ENCODE results near the gene NCK2. TPM values are rescaled to one million over a fixed set of nuclear protein-coding genes. Genes with fewer than 3 reads are reported as not detected.

Gene NCK2
- polyA plus RNA-seq, 1 of the 3 experiments (the other 2 are of a cell fraction): 42.8 TPM

DNA sequence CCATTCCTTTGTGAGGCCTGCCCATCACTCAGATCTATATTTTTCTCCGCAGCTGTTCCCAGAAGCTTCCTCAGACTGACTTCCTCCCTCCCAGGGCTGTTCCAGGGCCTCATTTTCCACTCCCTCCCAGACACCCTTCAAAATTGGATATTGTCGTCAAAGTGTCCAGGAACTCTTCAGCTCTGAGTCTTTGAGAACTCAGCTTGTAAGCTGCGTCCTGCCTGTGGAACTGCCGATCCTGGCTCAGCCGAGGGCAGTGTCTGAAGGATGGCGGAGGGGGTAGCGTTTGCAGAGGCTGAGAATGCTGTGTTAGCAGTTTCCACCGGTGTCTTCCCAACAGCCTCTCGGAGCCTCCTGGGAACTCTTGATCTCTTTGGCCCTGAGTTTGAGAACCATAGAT is 27.1 kb downstream of the NCK2 start (continued):
- TF ChIP-seq, protein P1, sequence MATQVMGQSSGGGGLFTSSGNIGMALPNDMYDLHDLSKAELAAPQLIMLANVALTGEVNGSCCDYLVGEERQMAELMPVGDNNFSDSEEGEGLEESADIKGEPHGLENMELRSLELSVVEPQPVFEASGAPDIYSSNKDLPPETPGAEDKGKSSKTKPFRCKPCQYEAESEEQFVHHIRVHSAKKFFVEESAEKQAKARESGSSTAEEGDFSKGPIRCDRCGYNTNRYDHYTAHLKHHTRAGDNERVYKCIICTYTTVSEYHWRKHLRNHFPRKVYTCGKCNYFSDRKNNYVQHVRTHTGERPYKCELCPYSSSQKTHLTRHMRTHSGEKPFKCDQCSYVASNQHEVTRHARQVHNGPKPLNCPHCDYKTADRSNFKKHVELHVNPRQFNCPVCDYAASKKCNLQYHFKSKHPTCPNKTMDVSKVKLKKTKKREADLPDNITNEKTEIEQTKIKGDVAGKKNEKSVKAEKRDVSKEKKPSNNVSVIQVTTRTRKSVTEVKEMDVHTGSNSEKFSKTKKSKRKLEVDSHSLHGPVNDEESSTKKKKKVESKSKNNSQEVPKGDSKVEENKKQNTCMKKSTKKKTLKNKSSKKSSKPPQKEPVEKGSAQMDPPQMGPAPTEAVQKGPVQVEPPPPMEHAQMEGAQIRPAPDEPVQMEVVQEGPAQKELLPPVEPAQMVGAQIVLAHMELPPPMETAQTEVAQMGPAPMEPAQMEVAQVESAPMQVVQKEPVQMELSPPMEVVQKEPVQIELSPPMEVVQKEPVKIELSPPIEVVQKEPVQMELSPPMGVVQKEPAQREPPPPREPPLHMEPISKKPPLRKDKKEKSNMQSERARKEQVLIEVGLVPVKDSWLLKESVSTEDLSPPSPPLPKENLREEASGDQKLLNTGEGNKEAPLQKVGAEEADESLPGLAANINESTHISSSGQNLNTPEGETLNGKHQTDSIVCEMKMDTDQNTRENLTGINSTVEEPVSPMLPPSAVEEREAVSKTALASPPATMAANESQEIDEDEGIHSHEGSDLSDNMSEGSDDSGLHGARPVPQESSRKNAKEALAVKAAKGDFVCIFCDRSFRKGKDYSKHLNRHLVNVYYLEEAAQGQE (IDR thresholded peaks at IDR 0.05; ENCODE audit: low read depth, low read length): no peak
- TF ChIP-seq NRF1 (IDR thresholded peaks at IDR 0.05; ENCODE audit: low read depth, low read length) (no peak), TCF12 (IDR thresholded peaks at IDR 0.05) (no peak)

GRCh38 chr2:105772362-105772761 is 27.6 kb downstream of the NCK2 start:
- Histone ChIP-seq H3K79me2 (ENCODE audit: insufficient read depth) (peaks cover 70% of the 10 kb centered on the region), H3K9me3 (no peaks in the 10 kb centered on the region), H3K27ac (ENCODE audit: low read depth in 2 of 2, low read length in 1 of 2) (no peak overlapping the region; a peak in 1 of 4 replicates), H3K36me3 (replicated peaks in 1 of 2; ENCODE audit: control insufficient read depth in 1 of 2, insufficient read depth in 2 of 2, low read length in 1 of 2) (peaks cover under 1 to 4% of the 10 kb centered on the region in 2 experiments), H3K9ac (no peak overlapping the region), H3K4me2 (no peak overlapping the region), H3K4me1 (ENCODE audit: control insufficient read depth in 1 of 2, insufficient read depth in 2 of 2, low read depth in 1 of 2, low read length in 1 of 2) (peaks cover 0 to 15% of the 10 kb centered on the region in 2 experiments; a peak in 1 of 4 replicates), H4K20me1 (ENCODE audit: insufficient read depth) (peaks cover 50% of the 10 kb centered on the region), H3F3A (replicated peaks; ENCODE audit: insufficient read depth) (no peaks in the 10 kb centered on the region), H3K4me3 (ENCODE audit: low read depth in 2 of 2, low read length in 1 of 2) (no peak overlapping the region), H3K9me2 (no peaks in the 10 kb centered on the region), H2AFZ (ENCODE audit: low read depth) (no peak overlapping the region), H3K27me3 (ENCODE audit: insufficient read depth) (no peaks in the 10 kb centered on the region)
- POLR2A ChIA-PET: no interaction called here
- TF ChIP-seq IRF3 (IDR thresholded peaks at IDR 0.05; ENCODE audit: low read depth, low read length) (no peak), SIN3A (IDR thresholded peaks at IDR 0.05; ENCODE audit: borderline replicate concordance, low read depth, low read length) (no peak), USF1 (IDR thresholded peaks at IDR 0.05; ENCODE audit: borderline replicate concordance, low read depth) (no peak)
- TF ChIP-seq, protein P2, sequence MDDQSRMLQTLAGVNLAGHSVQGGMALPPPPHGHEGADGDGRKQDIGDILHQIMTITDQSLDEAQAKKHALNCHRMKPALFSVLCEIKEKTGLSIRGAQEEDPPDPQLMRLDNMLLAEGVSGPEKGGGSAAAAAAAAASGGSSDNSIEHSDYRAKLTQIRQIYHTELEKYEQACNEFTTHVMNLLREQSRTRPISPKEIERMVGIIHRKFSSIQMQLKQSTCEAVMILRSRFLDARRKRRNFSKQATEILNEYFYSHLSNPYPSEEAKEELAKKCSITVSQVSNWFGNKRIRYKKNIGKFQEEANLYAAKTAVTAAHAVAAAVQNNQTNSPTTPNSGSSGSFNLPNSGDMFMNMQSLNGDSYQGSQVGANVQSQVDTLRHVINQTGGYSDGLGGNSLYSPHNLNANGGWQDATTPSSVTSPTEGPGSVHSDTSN (IDR thresholded peaks at IDR 0.05): no peak
- 96% methylated on average over 5 of the region's 5 CpGs for WGBS (ENCODE audit: low lambda C conversion rate)
- DNase-seq: no peak
- CTCF ChIA-PET: interaction anchor here (1.1 kb wide), 1 partner anchor 196 kb away, joined by 3 read pairs; no protein-coding TSS in a partner anchor

DNA sequence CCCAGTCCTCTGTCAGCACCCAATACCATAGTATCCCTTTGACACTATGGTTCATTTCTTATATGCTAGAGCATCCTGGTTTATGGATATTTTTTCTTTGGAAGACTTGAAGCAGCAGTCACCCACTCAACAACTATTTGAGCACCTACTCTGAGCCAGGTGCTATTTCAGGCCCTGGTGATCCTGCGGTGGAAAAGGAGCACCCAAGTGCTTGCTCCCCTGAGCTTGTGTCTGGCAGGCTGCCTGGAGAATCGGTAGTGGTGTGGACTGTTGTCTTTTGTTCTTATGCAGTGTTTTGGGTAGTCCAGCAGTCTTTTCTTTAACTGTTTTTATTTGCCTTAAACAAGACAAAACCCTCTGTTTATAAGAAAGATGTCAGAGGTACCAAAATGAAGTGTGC is 28.9 kb downstream of the NCK2 start:
- Histone ChIP-seq H3K9me3 (no peaks in the 10 kb centered on the region), H2AFZ (ENCODE audit: low read depth) (no peak overlapping the region), H3K9me2 (no peaks in the 10 kb centered on the region), H3K4me1 (ENCODE audit: control insufficient read depth in 1 of 2, insufficient read depth in 2 of 2, low read depth in 1 of 2, low read length in 1 of 2) (peaks cover 0 to 27% of the 10 kb centered on the region in 2 experiments; a peak in 1 of 4 replicates), H3K79me2 (ENCODE audit: insufficient read depth) (peaks cover 71% of the 10 kb centered on the region), H3K4me3 (ENCODE audit: low read depth in 2 of 2, low read length in 1 of 2) (no peak overlapping the region), H3F3A (replicated peaks; ENCODE audit: insufficient read depth) (no peaks in the 10 kb centered on the region), H3K9ac (no peak overlapping the region), H3K4me2 (no peak overlapping the region), H3K36me3 (replicated peaks in 1 of 2; ENCODE audit: control insufficient read depth in 1 of 2, insufficient read depth in 2 of 2, low read length in 1 of 2) (no peaks in the 10 kb centered on the region), H3K27ac (ENCODE audit: low read depth in 2 of 2, low read length in 1 of 2) (no peak overlapping the region), H4K20me1 (ENCODE audit: insufficient read depth) (peaks cover 57% of the 10 kb centered on the region), H3K27me3 (ENCODE audit: insufficient read depth) (no peaks in the 10 kb centered on the region)
- ChIA-PET CTCF (interaction anchor here (1.0 kb wide), 1 partner anchor 315 kb away, joined by 3 read pairs; no protein-coding TSS in a partner anchor), POLR2A (no interaction called here)
- no peak for DNase-seq
- 100% methylated on average over 2 of the region's 2 CpGs for WGBS (ENCODE audit: low lambda C conversion rate)
- TF ChIP-seq TCF12 (IDR thresholded peaks at IDR 0.05) (no peak), USF2 (IDR thresholded peaks at IDR 0.05; ENCODE audit: borderline replicate concordance, low read depth, low read length) (no peak), RXRA (IDR thresholded peaks at IDR 0.05; ENCODE audit: borderline replicate concordance, low read depth) (no peak), ZBTB33 (IDR thresholded peaks at IDR 0.05; ENCODE audit: borderline replicate concordance, low read depth) (no peak), SIN3A (IDR thresholded peaks at IDR 0.05; ENCODE audit: borderline replicate concordance, low read depth, low read length) (no peak), TEAD4 (IDR thresholded peaks at IDR 0.05; ENCODE audit: borderline replicate concordance, insufficient read depth) (no peak), EZH2phosphoT487 (IDR thresholded peaks at IDR 0.05; ENCODE audit: borderline replicate concordance, low read depth) (no peak), POLR2AphosphoS5 (IDR thresholded peaks at IDR 0.05; ENCODE audit: low read depth, low read length) (no peak), CHD2 (IDR thresholded peaks at IDR 0.05; ENCODE audit: low read length, partially characterized antibody) (no peak), MEF2A (IDR thresholded peaks at IDR 0.05; ENCODE audit: borderline replicate concordance, low read depth) (no peak)

All from SK-N-SH (cell line).